HG03196 (cell line): ENCODE results near the gene RPL32.
A peak's percentile ranks its signal among the peaks of the same experiment; 100 is the strongest.
"Not testable (repeated sequence)": the region's sequence is repeated elsewhere in the genome, so short reads cannot be mapped to it uniquely, and the experiment has no call there.

ENCODE experiments used
- ATAC-seq: cut with Tn5 transposase; IDR thresholded peaks from one replicate; pipeline ENCODE4 v1.9.1; 2021; ENCODE audit not compliant: unreplicated experiment

RPL32 gene

GRCh38 chr3:12841149-12841969 is at the start of gene RPL32:
RPL32 (minus strand) TSS chr3:12841565; CDS start chr3:12840237, 1,328 bp downstream.
- peak; percentile 88 for ATAC-seq

- no peak for ATAC-seq
Observed at GRCh38 chr3:12890610-12891390, 49.4 kb upstream of the RPL32 start.

GRCh38 chr3:12886736-12887135 is 45.4 kb upstream of the RPL32 start:
- no peak for ATAC-seq

GRCh38 chr3:12886106-12886679 is 44.8 kb upstream of the RPL32 start:
- ATAC-seq, result no peak

- no peak for ATAC-seq
Observed at GRCh38 chr3:12885583-12885930, 44.2 kb upstream of the RPL32 start.

GRCh38 chr3:12884790-12885582 is 43.6 kb upstream of the RPL32 start:
- no peak for ATAC-seq

GRCh38 chr3:12884186-12884680 is 42.9 kb upstream of the RPL32 start:
- ATAC-seq, result no peak

GRCh38 chr3:12882336-12883310 is 41.3 kb upstream of the RPL32 start:
- no peak for ATAC-seq

GRCh38 chr3:12881858-12882257 is 40.5 kb upstream of the RPL32 start:
- ATAC-seq, result not testable (repeated sequence)

GRCh38 chr3:12879191-12879815 is 37.9 kb upstream of the RPL32 start:
- no peak for ATAC-seq

GRCh38 chr3:12878758-12879157 is 37.4 kb upstream of the RPL32 start:
- ATAC-seq, result not testable (repeated sequence)

GRCh38 chr3:12878141-12878574 is 36.8 kb upstream of the RPL32 start:
- no peak for ATAC-seq

- no peak for ATAC-seq
Observed at GRCh38 chr3:12877040-12877439, 35.7 kb upstream of the RPL32 start.

- ATAC-seq, result no peak
Observed at GRCh38 chr3:12875857-12876836, 34.8 kb upstream of the RPL32 start.

GRCh38 chr3:12871404-12871983 is 30.1 kb upstream of the RPL32 start:
- ATAC-seq, result no peak

- no peak for ATAC-seq
Observed at GRCh38 chr3:12870942-12871341, 29.6 kb upstream of the RPL32 start.

- ATAC-seq, result peak; percentile 42
Observed at GRCh38 chr3:12869035-12869621, 27.8 kb upstream of the RPL32 start.
